Measurements from ENCODE around the gene GSTM2.
A peak's percentile ranks its signal among the peaks of the same experiment; 100 is the strongest.
"Not testable (repeated sequence)": the region's sequence is repeated elsewhere in the genome, so short reads cannot be mapped to it uniquely, and the experiment has no call there.

GSTM2 gene

DNA sequence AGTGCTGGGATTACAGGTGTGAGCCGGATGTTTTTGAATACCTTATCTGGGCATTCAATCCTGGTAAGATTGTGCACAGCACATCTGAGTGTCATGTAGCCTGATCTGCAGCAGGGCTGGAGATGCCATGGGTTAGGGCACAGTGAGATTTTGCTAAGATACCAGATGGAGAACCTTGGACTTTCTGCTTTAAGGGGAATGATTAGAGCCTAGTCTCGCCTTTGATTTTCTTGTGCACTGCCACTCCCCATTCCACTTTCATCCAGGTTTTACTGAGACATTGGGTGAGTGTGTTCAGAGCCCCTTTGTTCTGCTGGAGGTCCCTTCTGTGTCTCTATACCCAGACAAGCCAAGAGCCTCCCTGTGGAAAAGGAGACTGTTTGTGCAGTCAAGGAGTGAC is 6.0 kb downstream of the GSTM2 start:
- DNase-seq (ENCODE audit: low read depth in 2 of 3, low spot score in 1 of 3), result not testable (repeated sequence)

DNA sequence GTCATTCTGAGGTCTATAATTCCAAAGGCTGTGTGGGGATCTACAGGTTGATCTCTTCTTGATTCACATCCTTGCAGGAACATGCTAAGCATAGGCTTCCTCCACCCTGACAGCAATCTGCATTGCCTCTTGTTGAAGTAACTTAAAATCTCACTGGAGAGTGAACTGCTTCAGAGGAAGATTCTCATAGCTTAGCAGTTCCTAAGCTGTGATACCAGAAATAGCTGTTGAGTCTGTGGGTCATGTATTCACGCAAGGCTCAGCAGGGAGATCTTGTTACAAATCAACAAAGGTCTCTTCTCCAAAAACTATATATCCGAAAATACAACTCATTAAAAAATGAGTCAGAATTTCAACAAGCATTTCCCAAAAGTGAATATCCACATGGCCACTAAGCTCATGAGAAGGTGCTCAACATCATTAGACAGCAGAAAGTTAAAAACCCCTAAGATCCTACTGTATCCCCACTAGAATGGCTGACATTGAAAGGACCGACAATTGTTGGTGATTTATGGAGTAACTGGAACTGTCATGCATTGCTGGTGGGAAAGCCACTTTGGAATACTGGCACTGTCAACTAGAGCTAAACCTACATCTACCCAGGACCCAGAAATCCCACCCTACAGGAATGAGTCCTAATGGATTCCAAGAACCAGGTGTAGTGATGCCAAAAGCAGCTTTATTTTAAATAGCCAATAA is 9.0 kb downstream of the GSTM2 start:
- DNase-seq (ENCODE audit: low read depth in 2 of 3, low spot score in 1 of 3), result not testable (repeated sequence)

DNA sequence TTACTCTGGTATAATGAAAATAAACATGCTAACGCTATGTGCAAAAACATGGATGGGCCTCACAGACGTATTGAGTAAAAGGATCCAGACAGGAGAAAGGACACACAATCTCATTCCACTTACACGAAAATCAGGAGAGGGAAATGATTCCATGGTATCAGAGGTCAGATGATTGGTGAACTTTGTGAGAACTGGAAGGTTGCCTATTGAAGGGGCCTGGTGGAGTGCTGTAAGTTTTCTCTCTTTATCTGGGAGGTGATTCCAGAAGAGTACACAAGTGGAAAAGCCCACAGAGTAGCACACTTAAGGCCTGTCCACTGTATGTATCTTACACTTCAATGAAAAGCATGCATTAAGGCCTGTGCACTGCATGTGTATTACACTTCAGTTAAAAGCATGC is 9.6 kb downstream of the GSTM2 start:
- DNase-seq (ENCODE audit: low read depth in 2 of 3, low spot score in 1 of 3), result no peak

DNA sequence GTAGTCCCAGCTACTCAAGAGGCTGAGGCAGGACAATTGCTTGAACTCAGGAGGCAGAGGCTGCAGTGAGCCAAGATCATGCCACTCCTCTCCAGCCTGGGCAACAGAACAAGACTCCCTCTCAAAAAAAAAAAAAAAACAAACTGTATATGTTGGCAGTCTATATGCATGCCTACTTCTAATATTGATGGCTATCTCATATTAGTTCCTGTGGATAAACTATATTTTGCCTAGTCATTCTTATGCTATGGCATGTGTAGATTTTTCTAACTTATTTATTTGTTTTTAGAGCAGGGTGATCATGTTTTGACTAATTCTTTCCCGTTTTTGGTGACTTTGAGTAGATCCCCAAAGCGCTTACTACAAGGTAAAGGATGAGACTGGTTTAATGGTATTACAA is 10.8 kb downstream of the GSTM2 start:
- DNase-seq (ENCODE audit: low read depth in 2 of 3, low spot score in 1 of 3), result not testable (repeated sequence)

DNA sequence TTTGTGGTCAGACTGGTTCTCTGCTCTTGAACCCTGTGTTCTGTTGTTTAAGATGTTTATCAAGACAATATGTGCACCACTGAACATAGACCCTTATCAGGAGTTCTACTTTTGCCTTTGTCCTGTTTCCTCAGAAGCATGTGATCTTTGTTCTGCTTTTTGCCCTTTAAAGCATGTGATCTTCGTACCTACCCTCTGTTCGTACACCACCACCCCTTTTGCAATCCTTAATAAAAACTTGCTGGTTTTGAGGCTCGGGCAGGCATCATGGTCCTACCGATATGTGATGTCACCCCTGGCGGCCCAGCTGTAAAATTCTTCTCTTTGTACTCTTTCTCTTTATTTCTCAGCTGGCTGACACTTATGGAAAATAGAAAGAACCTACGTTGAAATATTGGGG is 16.9 kb downstream of the GSTM2 start:
- not testable (repeated sequence) for DNase-seq (ENCODE audit: low read depth in 2 of 3, low spot score in 1 of 3)

DNA sequence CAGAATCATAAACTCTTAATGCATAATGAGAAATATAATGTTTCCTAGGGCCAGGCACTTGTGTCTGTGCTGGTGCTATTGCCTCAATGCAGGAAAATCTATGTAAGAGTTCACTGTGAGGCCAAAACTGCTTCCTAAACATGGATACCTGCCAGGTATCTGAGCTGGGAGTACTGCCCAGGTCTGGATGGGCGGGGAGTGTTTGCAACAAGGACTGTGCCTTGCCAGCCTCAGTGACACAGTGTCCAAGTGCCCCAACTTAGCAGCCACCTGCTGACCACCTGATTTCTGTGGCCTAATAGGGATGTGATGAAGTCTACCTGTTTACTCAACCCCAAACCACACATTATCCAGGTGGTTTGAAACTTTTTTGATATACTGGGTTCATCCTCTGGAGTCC is 17.5 kb downstream of the GSTM2 start:
- DNase-seq (ENCODE audit: low read depth in 2 of 3, low spot score in 1 of 3), result not testable (repeated sequence)

DNA sequence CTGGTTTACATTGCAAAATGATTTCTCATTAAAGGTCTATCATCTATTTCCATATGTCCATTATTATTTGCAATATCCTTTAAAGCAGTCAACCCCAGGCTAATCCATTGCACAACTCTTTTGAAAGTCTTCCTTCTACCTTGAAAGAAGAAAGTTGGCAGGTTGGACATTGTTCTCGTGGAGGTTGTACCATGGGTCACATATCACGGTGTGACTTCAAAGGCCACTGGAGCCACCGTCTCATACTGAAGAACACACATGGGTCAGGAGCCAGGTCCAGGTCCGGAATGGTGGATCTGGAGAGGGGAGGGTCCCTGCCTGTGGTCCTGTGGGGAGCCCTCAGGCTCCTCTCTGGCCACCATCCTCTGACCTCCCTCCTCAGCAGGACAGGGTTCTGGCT is 18.0 kb downstream of the GSTM2 start:
- DNase-seq (ENCODE audit: low read depth in 2 of 3, low spot score in 1 of 3), result not testable (repeated sequence)

DNA sequence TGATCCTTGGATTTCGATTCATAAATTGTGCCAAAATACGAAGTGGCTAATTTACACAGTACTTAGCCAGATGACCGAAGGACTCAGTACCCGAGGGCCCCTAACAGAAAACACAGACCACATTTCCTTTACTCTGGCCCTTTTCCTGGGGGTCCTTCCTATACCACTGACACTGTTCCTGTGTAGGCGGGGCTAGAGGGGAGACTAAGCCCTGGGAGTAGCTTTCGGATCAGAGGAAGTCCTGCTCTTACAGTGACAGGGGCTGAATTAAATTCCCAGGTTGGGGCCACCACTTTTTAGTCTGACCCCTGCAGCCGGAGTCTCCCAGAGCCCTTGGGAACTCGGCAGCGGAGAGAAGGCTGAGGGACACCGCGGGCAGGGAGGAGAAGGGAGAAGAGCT is 19.3 kb downstream of the GSTM2 start:
- not testable (repeated sequence) for DNase-seq (ENCODE audit: low read depth in 2 of 3, low spot score in 1 of 3)

DNA sequence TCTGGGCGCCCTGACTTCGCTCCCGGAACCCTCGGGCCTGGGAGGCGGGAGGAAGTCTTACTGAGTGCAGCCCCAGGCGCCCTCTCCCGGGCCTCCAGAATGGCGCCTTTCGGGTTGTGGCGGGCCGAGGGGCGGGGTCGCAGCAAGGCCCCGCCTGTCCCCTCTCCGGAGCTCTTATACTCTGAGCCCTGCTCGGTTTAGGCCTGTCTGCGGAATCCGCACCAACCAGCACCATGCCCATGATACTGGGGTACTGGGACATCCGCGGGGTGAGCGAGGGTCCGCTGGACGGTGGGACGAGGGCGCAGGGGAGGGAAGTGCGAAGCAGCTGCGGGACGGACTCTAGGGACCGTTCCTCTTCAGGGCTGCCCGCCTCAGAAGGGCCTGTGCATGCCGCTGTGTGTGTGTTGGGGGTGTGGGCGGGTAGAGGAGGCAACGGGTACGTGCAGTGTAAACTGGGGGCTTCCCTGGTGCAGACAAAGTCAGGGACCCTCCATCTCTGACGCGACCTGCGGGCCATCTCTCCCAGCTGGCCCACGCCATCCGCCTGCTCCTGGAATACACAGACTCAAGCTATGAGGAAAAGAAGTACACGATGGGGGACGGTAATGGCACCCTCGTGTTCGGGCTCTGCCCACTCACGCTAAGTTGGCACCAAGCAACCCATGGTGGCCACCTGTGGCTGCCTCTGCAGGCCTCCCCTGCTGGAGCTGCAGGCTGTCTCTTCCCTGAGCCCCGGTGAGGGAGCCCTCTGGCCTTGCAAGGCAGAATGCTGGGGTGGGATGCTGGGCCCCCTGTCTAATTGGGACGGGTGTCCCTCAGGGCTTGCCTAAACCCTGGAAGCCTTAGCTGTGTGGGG is 20.0 kb downstream of the GSTM2 start, which contains the start of gene GSTM1:
Gene GSTM1 (plus strand): TSS at position 177 of the 859 bp plus-strand sequence. CDS start 57 bp downstream, at position 234.
- DNase-seq (ENCODE audit: low read depth in 2 of 3, low spot score in 1 of 3), result peak in 2 of 3 donors; percentile 65 to 77

DNA sequence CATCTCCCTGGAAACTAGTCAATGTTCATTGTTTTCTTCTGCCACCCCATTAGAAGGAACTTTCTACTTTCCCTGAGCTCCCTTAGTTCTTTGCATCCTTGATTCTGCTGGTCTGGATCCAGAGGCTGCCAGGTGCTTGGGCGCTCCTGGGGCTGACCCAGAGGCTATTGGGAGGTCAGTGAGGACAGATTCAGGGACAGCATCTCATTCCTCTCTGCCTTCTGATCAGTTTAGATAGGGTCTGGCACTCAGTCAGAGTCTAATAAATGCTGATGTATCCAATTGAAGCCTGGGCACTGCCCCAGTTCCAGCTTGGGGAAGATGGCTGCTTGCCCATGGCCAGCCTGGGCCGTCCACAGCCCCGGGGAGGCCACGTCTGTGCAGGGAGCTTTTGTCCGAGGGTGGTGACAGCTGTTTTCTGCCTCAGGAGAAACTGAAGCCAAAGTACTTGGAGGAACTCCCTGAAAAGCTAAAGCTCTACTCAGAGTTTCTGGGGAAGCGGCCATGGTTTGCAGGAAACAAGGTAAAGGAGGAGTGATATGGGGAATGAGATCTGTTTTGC is 22.1 kb downstream of the GSTM2 start:
- no peak for DNase-seq (ENCODE audit: low read depth in 2 of 3, low spot score in 1 of 3)

DNA sequence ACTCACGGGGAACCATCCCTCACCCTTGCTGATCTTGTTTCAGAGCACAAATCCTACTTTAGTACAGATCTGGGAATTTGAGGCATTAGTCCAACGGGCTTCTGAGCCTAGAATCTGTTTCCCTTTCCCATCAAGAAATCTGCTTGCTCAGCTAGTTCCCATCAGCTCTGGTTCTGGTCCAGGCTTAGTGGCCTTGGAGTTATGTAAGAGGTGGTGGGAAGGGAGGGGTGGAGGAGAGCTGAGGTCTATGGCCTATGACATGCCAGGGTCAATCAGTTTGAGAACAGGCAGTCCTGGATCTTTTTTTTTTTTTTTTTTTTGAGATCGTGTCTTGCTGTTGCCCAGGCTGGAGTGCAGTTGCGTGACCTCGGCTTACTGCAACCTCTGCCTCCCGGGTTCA is 23.9 kb downstream of the GSTM2 start:
- DNase-seq (ENCODE audit: low read depth in 2 of 3, low spot score in 1 of 3), result no peak

DNA sequence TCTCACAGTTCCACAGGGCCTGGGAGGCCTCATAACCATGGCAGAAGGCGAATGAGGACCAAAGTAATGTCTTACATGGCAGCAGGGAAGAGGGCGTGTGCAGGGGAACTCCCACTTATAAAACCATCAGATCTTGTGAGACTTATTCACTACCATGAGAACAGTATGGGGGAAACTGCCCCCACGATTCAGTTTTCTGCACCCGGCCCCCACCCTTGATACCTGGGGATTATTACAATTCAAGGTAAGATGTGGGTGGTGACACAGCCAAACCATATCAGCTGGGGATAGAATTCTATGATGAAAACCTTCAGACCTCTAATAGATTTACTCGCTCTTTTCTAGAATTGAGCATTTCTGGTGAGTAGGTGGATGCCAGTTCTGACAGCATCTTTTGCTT is 26.5 kb downstream of the GSTM2 start:
- DNase-seq (ENCODE audit: low read depth in 2 of 3, low spot score in 1 of 3), result not testable (repeated sequence)

DNA sequence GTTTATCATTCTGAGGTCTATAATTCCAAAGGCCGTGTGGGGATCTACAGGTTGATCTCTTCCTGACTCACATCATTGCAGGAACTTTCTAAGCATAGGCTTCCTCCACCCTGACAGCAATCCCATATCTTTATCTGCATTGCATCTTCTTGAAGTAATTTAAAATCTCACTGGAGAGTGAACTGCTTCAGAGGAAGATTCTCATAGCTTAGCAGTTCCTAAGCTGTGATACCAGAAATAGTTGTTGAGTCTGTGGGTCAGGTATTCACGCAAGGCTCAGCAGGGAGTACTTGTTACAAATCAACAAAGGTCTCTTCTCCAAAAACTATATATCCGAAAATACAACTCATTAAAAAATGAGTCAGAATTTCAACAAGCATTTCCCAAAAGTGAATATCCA is 27.3 kb downstream of the GSTM2 start:
- not testable (repeated sequence) for DNase-seq (ENCODE audit: low read depth in 2 of 3, low spot score in 1 of 3)

DNA sequence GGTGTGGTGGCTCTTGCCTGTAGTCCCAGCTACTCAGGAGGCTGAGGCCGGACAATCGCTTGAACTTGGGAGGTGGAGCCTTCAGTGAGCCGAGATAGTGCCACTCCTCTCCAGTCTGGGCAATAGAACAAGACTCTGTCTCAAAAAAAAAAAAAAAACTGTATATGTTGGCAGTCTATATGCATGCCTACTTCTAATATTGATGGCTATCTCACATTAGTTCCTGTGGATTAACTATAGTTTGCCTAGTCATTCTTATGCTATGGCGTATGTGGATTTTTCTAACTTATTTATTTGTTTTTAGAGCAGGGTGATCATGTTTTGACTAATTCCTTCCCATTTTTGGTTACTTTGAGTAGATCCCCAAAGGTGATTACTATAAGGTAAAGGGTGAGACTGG is 29.2 kb downstream of the GSTM2 start:
- no peak for DNase-seq (ENCODE audit: low read depth in 2 of 3, low spot score in 1 of 3)

DNA sequence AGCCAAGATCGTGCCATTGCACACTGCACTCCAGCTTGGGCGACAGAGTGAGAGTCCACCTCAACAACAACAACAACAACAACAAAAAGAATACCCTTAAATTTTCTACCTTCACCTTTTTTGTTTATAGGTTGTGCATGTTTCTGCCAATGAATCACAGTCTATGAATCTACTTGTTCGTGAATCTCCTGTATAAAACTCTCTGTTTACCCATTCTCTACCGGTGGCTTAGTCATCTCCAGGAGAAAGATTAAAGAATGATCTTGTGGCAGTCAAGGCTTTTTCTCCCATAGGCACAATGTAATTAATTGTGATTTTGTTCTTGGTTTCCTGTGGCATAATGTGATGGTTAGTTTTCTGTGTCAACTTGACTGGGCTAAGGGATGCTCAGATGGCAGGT is 30.0 kb downstream of the GSTM2 start:
- not testable (repeated sequence) for DNase-seq (ENCODE audit: low read depth in 2 of 3, low spot score in 1 of 3)

DNA sequence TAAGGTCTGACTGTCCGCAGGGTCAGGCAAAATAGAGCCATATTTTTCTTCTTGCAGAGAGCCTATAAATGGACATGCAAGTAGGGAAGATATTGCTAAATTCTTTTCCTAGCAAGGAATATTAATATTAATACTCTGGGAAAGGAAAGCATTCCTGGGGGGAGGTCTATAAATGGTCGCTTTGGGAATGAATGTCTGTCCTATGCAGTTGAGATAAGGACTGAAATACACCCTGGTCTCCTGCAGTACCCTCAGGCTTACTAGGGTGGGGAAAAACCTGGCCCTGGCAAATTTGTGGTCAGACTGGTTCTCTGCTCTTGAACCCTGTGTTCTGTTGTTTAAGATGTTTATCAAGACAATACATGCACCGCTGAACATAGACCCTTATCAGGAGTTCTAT is 35.1 kb downstream of the GSTM2 start:
- DNase-seq (ENCODE audit: low read depth in 2 of 3, low spot score in 1 of 3), result not testable (repeated sequence)

DNA sequence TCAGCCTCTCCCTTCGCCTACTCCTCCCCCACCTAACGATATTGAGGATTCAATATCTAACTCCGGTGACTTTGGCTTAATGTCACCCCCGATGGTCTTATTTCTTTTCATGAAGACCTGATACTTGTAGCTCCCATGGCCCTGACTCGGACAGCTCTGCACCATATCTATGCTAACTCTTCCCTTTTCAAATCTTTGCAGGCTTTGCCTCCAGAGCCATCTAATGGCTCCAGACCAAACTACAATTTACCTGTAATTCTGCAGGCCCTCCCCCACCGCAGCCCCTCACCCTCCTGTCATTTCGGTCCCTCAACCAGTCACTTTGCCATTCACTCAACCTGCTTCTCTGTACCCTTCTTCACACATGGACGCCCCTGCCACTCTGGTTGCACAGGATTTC is 36.3 kb downstream of the GSTM2 start:
- no peak for DNase-seq (ENCODE audit: low read depth in 2 of 3, low spot score in 1 of 3)

DNA sequence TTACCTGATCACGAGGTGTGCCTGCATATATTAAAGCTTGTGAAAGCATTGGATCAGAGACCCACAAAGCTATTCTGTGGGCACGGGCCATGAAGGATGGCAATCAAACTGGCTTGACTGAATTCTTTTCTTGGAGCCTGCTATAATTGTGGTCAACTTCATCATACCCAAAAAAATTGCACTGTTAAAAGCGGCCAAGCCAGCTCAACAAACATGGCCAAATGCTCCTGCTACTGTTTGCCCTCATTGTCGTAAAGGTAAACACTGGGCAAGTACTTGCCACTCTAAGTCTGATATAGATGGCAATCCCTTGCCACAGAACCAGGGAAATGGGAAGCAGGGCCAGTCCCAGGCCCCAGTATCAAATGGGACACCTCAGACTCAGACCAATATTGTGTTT is 37.6 kb downstream of the GSTM2 start:
- DNase-seq (ENCODE audit: low read depth in 2 of 3, low spot score in 1 of 3), result no peak

DNA sequence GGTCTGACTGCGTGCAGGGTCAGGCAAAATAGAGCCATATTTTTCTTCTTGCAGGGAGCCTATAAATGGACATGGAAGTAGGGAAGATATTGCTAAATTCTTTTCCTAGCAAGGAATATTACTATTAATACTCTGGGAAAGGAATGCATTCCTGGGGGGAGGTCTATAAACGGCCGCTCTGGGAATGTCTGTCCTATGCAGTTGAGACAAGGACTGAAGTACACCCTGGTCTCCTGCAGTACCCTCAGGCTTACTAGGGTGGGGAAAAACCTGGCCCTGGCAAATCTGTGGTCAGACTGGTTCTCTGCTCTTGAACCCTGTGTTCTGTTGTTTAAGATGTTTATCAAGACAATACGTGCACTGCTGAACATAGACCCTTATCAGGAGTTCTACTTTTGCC is 41.1 kb downstream of the GSTM2 start:
- DNase-seq (ENCODE audit: low read depth in 2 of 3, low spot score in 1 of 3), result not testable (repeated sequence)

DNA sequence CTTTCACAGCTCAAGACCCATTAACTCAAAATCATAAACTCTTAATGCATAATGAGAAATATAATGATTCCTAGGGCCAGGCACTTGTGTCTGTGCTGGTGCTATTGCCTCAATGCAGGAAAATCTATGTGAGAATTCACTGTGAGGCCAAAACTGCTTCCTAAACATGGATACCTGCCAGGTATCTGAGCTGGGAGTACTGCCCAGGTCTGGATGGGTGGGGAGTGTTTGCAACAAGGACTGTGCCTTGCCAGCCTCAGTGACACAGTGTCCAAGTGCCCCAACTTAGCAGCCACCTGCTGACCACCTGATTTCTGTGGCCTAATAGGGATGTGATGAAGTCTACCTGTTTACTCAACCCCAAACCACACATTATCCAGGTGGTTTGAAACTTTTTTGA is 42.0 kb downstream of the GSTM2 start:
- DNase-seq (ENCODE audit: low read depth in 2 of 3, low spot score in 1 of 3), result not testable (repeated sequence)

DNA sequence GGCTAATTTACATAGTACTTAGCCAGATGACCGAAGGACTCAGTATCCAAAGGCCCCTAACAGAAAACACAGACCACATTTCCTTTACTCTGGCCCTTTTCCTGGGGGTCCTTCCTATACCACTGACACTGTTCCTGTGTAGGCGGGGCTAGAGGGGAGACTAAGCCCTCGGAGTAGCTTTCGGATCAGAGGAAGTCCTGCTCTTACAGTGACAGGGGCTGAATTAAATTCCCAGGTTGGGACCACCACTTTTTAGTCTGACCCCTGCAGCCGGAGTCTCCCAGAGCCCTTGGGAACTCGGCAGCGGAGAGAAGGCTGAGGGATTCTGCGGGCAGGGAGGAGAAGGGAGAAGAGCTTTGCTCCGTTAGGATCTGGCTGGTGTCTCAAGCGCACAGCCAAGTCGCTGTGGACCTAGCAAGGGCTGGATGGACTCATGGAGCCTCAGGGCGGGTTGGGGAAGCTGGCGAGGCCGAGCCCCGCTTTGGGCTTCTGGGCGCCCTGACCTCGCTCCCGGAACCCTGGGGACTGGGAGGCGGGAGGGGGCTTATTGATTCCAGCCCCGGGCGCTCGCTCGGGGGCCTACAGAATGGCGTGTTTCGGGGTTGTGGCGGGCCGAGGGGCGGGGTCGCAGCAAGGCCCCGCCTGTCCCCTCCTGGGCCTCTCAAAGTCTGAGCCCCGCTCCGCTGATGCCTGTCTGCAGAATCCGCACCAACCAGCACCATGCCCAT is 43.9 kb downstream of the GSTM2 start, which contains the start of gene GSTM5:
Gene GSTM5 (plus strand): TSS at position 659 of the 728 bp plus-strand sequence. CDS start 62 bp downstream, at position 721.
- DNase-seq (ENCODE audit: low read depth in 2 of 3, low spot score in 1 of 3), result not testable (repeated sequence)

Data from stimulated activated CD4-positive, alpha-beta T cell treated with anti-CD3 and anti-CD28 coated beads, Interleukin-12 subunit alpha, Interleukin-12 subunit beta, amount 100 ng/mL, for 48 hours (primary cell).